Epithelial cell of proximal tubule (primary cell): ENCODE data around the gene CERS6. TPM values are rescaled to one million over a fixed set of nuclear protein-coding genes. Genes with fewer than 3 reads are reported as not detected.
A peak's percentile ranks its signal among the peaks of the same experiment; 100 is the strongest.

Source experiments
- DNase-seq: peaks from one replicate; pipeline ENCODE4 v3.0.0-alpha.2; 2011; ENCODE audit warnings: low read depth
- H3K4me3 ChIP-seq: 2 replicates; pipeline ENCODE4 v1.5.1; 2011; ENCODE audit warnings: low read depth, mild to moderate bottlenecking, low read length
- total RNA-seq: library from RNA; depleted of rRNA; stranded (reverse); fragments of >200 nt; gene quantifications from 2 replicates; pipeline ENCODE4 v1.2.3, GENCODE V29; 2015
- TF ChIP-seq, protein P1 (sequence below): conservative IDR thresholded peaks from 2 replicates; pipeline ENCODE4 v1.5.1; 2012; ENCODE audit warnings: low read depth, mild to moderate bottlenecking, low read length

CERS6 gene
- total RNA-seq, 1 donor from 2014 or later = 11.6 TPM

- TF ChIP-seq, protein P1, sequence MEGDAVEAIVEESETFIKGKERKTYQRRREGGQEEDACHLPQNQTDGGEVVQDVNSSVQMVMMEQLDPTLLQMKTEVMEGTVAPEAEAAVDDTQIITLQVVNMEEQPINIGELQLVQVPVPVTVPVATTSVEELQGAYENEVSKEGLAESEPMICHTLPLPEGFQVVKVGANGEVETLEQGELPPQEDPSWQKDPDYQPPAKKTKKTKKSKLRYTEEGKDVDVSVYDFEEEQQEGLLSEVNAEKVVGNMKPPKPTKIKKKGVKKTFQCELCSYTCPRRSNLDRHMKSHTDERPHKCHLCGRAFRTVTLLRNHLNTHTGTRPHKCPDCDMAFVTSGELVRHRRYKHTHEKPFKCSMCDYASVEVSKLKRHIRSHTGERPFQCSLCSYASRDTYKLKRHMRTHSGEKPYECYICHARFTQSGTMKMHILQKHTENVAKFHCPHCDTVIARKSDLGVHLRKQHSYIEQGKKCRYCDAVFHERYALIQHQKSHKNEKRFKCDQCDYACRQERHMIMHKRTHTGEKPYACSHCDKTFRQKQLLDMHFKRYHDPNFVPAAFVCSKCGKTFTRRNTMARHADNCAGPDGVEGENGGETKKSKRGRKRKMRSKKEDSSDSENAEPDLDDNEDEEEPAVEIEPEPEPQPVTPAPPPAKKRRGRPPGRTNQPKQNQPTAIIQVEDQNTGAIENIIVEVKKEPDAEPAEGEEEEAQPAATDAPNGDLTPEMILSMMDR = no peak
- no peak overlapping the region for H3K4me3 ChIP-seq
- no peak for DNase-seq
Observed at GRCh38 chr2:168426861-168427260, 29.2 kb upstream of the CERS6 start.

DNA sequence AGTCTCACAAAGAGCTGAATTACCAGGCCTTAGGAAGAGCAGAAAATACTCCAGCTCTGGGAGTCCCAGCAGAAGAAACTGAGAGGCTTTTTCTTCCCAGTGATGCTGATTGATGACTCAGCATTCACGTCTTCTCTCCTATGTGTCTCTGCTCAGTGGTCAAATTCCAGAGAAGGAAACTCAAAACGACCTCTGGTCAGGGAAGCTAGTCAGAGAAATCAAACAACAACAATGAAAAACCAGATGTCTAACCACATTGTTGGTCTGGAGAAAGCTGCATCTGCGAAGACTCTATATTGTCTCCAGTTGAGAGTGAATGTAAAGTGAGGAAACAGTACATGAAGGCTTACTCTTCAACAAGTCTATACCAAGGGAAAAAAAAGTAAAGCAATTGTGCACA, 28.6 kb upstream of the CERS6 start:
- H3K4me3 ChIP-seq = no peak overlapping the region
- TF ChIP-seq, protein P1 = no peak
- DNase-seq = peak; percentile 32

- TF ChIP-seq, protein P1 = no peak
- no peak for DNase-seq
- no peak overlapping the region for H3K4me3 ChIP-seq
Observed at GRCh38 chr2:168428431-168428830, 27.6 kb upstream of the CERS6 start.

- no peak overlapping the region for H3K4me3 ChIP-seq
- no peak for DNase-seq
- TF ChIP-seq, protein P1 = no peak
Observed at GRCh38 chr2:168429988-168430387, 26.1 kb upstream of the CERS6 start.

DNA sequence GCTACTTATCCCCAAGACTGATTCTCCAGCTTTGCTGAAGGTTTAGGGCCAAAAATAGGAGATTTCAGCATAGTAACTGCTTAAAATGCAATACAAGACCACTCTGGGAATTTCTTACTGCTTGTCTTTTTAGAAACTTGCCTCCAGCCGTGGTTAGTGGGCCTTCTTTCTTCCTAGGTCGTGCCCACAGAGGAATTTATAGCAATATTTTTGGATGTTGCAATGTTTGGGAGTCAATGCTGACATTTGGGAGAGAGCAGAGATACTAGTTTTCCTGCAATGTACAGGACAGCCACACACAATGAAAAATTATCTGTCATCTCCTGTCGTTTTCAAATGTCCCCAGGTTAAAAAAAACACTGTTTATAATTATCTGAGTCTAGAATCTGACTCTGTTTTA, 25.6 kb upstream of the CERS6 start:
- DNase-seq = no peak
- H3K4me3 ChIP-seq = no peak overlapping the region
- TF ChIP-seq, protein P1 = no peak

DNA sequence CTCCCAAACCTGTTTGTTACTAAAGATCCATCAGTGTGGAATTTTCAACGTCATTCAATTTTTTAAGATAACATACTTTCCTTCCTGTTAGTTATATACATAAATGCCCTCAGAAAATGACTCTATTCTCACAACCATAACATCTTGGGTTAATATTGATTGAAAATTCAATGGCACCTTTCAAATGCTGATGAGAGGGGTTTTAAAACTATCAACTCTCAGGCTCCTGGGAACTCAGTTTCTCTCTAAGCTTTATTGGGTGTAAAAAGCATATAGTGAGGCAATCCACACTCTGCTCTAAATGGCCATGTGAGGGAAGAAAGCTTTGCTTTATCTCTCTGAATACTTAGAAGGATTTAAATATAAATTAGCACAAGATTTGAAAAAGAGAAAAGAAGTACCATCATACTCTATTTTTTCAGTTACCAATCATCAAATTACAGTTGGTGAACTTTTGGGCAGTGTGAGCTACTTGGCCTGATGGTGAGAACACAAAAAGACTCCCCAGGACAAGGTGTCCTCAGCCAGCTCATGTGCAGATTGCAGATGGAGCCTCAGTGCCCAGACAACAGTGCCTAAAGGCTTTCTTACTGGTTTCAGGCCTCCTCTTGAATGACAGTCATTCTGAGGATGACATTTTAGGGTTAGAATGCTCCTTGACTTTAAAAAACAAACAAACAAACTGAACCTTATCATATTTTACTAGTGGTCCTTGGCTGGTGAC, 24.6 kb upstream of the CERS6 start:
- H3K4me3 ChIP-seq = no peak overlapping the region
- no peak for DNase-seq
- TF ChIP-seq, protein P1 = no peak

DNA sequence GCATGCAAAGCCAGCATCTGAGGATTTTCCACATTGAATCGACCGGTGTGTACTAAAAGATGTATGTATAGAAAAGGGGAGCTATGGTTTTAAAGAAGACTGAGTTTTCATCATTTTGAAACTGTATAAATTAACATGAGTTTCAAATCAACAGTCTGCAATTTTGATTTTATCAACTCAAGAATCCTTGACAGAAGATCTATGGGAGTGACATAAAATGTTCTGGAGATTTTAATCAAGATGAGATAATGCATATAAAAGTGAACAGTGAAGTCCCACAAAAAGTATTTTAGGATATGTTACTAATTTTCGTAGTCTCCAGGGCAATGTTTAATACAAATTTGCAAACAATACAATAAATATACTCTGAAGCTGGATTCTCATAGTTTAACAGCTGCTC, 24.0 kb upstream of the CERS6 start:
- no peak overlapping the region for H3K4me3 ChIP-seq
- TF ChIP-seq, protein P1 = no peak

More for the DNA sequence above, 24.0 kb upstream of the CERS6 start:
- no peak for DNase-seq
